GM12801 (cell line): Measurements from ENCODE around the gene RETREG3.

Experiments
- TF ChIP-seq, protein P1 (sequence below): IDR thresholded peaks from one replicate; pipeline ENCODE4 v1.5.1; 2011; ENCODE audit warnings: control low read depth; ENCODE audit not compliant: insufficient read length; ENCODE audit errors: extremely low read depth

Gene RETREG3, protein sequence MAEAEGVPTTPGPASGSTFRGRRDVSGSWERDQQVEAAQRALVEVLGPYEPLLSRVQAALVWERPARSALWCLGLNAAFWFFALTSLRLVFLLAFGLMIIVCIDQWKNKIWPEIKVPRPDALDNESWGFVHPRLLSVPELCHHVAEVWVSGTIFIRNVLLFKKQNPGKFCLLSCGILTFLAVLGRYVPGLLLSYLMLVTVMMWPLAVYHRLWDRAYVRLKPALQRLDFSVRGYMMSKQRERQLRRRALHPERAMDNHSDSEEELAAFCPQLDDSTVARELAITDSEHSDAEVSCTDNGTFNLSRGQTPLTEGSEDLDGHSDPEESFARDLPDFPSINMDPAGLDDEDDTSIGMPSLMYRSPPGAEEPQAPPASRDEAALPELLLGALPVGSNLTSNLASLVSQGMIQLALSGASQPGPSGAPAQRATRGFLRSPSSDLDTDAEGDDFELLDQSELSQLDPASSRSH

DNA sequence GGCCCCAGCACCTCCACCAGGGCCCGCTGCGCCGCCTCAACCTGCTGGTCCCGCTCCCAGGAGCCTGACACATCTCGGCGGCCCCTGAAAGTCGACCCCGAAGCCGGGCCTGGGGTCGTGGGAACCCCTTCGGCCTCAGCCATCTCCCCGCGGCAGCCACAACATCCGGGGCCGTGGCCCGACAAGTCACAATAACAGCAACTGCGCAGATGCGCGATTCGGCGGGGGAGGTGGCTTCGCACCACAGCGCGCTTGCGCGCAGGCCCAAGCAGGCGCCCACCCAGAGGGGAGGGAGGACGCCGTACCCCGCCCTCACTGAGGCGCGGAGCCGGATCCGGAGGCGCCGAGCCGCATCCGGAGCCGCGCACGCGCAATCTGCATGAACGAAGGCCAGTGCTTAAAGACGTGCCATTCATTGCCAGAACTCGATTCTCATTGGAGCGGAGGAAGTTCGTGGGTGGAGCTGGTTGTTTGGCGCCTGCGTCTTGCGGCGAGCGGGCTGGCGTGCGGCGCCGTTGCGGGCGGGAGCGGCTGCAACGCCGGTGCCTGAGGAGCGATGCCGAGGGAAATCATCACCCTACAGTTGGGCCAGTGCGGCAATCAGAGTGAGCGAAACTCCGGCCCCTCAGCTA is at the start of gene RETREG3, which contains the start of gene TUBG1:
Gene RETREG3 (minus strand): TSS at position 193 of the 632 bp plus-strand sequence. CDS start 50 bp downstream, at position 143.
Gene TUBG1 (plus strand): TSS at position 502 of the 632 bp plus-strand sequence. CDS start 55 bp downstream, at position 557.
- TF ChIP-seq, protein P1, sequence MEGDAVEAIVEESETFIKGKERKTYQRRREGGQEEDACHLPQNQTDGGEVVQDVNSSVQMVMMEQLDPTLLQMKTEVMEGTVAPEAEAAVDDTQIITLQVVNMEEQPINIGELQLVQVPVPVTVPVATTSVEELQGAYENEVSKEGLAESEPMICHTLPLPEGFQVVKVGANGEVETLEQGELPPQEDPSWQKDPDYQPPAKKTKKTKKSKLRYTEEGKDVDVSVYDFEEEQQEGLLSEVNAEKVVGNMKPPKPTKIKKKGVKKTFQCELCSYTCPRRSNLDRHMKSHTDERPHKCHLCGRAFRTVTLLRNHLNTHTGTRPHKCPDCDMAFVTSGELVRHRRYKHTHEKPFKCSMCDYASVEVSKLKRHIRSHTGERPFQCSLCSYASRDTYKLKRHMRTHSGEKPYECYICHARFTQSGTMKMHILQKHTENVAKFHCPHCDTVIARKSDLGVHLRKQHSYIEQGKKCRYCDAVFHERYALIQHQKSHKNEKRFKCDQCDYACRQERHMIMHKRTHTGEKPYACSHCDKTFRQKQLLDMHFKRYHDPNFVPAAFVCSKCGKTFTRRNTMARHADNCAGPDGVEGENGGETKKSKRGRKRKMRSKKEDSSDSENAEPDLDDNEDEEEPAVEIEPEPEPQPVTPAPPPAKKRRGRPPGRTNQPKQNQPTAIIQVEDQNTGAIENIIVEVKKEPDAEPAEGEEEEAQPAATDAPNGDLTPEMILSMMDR, result no peak

DNA sequence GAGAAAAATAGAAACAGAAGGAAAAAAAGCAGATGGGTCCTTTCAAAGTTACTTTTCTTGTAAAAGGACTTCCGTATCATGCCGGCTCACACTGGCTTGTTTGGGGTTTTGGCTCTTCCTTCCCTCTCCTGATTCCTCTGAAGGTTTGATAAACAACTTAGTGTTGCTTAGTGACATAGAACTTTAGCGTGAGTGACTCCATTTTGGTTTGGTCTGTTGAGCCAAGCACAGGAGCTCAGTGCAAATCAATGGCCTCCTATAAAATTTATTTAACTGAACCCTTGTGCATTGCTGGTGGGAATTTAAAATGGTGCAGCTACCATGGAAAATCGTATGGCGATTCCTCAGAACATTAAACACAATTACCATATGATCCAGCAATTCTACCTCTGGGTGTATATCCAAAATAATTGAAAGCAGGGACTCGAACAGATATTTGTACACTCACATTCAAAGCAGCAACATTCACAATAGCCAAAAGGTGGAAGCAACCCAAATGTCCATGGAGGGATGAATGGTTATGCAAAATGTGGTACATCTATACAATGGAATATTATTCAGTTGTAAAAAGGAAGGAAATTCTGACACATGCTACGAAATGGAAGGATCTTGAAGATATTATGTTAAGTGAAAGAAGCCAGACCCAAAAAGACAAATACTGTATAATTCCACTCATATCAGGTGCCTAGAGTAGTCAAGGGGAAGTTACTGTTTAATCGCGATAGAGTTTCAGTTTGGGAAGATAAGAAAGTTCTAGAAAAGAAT is 48.8 kb upstream of the RETREG3 start:
- TF ChIP-seq, protein P1, result no peak

DNA sequence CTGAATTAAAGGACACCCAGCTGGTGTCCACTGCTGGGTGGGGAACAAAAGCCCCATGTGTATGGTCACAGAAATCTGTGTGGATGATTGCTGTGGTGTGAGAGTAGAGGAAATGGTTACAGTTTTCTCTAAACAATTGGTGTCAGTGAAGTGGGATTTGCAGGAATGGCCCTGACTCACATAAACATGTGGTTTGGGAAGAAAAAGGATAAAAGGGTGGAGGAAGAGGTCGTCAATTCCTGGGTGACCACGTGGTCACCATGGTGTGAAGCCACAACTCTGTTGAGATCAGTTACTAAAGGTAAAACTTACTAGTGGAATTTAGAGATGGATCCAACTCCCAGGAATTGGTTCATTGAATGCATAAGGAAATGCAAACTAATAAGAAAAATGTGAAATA is 46.4 kb upstream of the RETREG3 start:
- TF ChIP-seq, protein P1, result no peak

DNA sequence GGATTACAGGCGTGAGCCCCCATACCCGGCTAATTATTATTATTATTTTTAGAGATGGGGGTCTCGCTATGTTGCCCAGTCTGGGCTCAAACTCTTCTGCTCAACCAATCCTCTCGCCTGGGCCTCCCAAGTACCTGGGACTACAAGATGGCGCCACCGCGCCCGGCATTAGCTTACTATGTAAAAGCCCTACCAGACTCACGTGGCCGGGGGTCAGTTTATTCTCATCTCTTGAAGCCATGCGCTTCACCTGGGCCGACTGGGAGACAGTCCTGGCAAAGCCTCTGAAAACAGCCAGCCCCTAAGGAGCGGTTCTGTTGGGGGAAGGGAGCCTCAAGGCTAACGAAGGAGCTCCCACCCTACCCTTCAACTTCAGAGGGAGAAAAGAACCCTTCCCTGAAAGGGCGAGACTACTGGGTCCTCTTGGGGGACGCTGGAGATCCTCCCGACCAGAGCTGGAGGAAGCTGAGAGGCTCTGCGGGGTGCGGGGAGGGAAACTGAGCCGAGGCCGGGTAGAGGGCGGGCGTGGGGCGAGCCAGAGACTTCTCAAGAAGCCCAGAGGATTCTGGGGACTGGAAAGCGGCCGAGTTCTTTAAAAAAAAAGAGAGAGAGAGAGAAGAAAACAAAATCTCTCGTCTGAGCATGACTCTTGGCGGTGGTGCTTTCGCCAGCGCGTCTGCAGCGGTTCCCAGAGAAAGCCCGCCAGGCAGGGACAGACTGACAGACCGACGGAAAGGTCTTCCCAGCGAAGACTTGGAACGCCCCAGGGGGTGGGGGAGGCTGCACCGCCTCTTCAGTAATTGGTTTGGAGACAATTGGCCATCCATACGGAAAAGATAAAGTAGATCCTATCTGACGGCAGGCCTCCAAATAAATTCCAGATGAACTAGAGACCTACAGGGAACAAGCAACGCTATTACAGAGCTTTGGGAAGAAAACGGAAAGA is 44.3 kb upstream of the RETREG3 start:
- TF ChIP-seq, protein P1, result no peak

DNA sequence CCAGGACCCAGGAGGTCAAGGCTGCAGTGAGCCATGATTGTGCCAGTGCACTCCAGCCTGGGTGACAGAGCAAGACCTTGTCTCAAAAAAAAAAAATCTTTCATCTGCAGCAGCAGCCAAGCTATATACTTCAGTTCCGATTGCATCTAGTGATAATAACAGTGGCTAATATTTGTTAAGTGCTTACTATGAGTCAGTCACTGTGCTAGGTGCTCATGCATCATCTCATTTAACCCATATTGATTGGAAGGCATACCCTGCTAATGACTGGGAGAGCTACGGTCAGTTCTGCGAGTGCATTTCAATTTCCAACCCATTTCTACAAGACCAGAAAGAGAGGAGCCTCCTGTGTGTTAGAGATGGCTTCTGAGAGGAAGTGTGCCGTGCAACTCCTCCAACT is 42.2 kb upstream of the RETREG3 start:
- TF ChIP-seq, protein P1, result no peak

DNA sequence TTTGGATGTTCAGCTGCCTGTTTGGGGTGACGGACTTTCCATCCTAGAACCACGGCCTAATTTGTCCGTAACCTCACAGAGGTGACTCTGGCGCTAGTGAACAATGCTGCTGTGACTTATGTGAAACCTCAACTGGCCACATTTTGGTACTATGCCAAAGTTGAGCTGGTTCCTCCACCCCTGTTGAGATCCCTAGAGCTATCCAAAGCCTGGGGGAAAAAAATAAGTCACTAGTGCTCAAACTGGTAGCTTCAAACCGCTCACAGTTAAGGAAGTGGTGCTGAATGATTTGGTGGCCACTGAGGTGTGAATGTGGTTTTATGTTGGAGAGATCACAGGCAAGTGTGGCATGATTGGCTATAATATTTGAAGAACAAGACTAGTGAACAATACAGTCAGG is 38.6 kb upstream of the RETREG3 start:
- TF ChIP-seq, protein P1, result no peak
